Fibroblast of mammary gland (primary cell): ENCODE results near the gene NPTN.

Source experiments
- DNase-seq: peaks from one replicate; pipeline ENCODE4 v3.0.0-alpha.2; 2010; ENCODE audit warnings: low read depth
- H3K4me3 ChIP-seq: 2 replicates; pipeline ENCODE4 v1.5.1; 2011; ENCODE audit warnings: low read depth, mild to moderate bottlenecking, low read length, moderate library complexity; ENCODE audit not compliant: control insufficient read depth
- TF ChIP-seq, protein P1 (sequence below): conservative IDR thresholded peaks from 2 replicates; pipeline ENCODE4 v1.5.1; 2011; ENCODE audit warnings: low read depth, low read length, inconsistent platforms; ENCODE audit not compliant: control insufficient read depth, insufficient read depth

NPTN gene

DNA sequence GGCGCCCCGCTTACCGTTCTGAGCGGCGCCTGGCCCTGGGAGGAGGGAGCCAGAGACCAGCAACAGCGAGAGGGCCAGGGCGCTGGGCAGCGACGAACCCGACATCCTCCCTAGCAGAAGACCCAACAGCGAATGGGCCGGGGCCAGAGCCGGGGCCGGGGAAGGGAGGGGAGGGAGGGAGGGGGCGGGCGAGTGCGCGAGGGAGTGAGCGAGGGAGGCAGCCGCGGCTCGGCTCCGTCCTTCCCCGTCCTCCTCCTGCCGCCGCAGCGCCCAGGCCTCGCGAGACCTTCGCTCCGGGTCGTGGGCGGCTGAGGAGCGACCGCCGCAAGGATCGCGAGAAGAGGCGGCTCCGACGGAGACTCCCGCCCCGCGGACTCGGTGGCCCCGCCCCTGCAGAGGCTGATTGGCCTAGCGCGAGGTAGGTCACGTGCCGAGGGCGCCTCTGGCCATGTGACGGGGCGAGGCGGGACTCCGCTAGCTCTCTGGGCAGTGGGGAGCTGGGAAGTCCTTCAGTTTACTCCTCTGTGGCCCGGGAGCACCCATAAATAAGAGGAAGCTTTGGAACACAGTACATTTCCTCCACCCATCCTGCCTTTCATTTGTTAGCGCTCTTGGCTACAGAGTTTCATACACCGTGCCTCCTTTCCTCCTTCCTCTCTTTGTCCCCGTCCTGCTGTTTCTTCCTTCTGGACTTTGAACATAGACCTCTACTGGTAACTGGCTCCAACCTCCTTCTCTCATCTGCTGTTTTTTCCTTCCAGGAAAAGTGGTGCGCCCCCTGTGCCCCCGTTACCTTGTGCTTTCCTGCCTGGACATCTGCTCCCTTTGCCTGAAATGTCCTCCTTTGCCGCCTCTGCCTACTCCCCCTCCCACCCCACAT, at the start of gene NPTN:
TSS of gene NPTN (minus strand) at position 279 of the 880 bp plus-strand sequence. CDS start at position 105, 174 bp downstream.
- TF ChIP-seq, protein P1, sequence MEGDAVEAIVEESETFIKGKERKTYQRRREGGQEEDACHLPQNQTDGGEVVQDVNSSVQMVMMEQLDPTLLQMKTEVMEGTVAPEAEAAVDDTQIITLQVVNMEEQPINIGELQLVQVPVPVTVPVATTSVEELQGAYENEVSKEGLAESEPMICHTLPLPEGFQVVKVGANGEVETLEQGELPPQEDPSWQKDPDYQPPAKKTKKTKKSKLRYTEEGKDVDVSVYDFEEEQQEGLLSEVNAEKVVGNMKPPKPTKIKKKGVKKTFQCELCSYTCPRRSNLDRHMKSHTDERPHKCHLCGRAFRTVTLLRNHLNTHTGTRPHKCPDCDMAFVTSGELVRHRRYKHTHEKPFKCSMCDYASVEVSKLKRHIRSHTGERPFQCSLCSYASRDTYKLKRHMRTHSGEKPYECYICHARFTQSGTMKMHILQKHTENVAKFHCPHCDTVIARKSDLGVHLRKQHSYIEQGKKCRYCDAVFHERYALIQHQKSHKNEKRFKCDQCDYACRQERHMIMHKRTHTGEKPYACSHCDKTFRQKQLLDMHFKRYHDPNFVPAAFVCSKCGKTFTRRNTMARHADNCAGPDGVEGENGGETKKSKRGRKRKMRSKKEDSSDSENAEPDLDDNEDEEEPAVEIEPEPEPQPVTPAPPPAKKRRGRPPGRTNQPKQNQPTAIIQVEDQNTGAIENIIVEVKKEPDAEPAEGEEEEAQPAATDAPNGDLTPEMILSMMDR = no peak
- peak within 1 kb of the TSS; percentile 86 for H3K4me3 ChIP-seq
- peak; percentile 95 for DNase-seq

DNA sequence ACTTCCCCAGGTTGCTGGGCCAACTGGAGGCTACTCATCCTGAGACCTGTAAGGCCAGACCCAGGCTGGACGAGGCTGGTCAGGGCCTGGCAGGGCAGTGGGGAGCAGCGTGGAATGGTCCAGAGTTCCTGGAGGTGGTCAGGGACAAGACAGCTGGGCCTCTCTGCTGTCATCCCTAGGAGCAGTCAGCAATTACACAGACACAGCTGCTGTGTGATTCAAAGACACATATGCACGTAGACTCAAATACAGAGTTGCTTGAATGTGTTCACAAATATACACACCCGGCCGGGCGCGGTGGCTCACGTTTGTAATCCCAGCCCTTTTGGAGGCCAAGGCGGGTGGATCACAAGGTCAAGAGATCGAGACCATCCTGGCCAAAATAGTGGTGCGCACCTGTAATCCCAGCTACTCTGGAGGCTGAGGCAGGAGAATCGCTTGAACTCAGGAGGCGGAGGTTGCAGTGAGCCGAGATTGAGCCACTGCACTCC, 49.5 kb upstream of the NPTN start:
- DNase-seq = no peak
- no peak overlapping the region for H3K4me3 ChIP-seq
- TF ChIP-seq, protein P1 = no peak

DNA sequence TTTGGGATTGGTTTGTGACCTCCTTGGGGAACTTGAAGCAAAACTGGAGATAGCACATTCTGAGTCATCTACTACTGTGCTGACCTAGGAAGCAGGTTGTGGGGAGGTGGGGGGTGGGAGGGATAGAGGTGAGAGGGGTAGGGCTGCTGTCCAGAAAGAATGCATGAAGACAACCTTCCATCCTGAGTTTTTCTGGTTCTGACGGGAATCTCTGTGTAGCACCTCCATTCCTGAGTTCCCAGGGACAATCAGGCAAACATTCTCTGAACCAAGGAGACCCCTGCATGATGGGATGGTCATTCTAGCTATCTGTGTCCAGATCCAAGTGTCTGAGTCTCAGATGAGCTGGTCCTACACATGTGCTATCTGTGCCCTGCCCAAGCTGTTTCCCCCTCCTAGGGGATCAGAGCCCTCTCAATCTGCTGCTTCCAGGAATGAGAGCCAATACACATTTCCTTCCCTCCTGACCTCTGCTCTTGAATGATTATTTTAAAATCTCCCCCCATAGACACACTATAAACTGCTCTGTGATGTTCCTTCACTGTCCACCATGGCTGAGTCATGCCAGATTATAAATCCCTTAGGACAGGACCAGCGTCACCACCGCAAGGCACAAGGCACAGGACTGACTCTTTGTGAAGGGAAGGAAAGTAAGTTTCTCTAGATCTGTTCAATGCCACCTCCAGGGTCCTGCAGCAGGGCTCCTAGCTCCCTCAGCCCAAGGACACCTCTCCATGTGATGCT, 48.8 kb upstream of the NPTN start:
- DNase-seq = peak; percentile 42
- TF ChIP-seq, protein P1 = no peak
- no peak overlapping the region for H3K4me3 ChIP-seq

DNA sequence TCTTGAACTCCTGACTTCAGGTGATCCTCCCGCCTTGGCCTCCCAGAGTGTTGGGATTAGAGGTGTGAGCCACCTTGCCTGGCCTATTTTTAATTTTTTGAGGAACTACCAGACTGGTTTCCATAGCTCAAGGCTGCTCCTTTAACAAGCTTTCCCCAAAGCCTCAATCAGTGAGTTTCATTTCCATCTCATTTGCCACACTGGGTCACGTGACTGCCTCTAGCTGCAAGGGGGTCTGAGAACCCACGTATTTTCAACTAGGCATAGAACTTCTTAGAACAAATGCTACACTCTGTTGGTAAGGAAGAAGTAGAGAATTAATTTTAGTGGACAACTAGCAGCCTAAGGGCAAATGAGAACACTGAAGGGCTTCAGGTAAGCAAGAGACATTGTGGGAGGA, 47.9 kb upstream of the NPTN start:
- no peak for DNase-seq
- no peak overlapping the region for H3K4me3 ChIP-seq
- TF ChIP-seq, protein P1 = no peak

DNA sequence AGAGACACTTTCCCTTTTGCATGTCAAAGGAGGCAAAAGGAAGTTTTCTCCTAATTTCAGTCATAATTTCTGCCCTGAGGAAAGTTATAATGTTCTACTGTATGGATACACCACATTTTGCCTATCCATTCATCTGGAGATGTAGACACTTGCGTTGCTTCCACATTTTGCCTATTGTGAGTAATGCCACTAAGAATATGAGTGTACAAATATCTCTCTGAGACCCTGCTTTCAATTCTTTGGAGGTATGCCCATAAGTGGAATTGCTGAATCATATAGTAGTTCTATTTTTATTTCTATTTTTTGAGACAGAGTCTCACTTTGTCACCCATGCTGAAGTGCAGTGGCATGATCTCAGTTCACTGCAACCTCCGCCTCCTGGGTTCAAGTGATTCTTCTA, 47.4 kb upstream of the NPTN start:
- H3K4me3 ChIP-seq = no peak overlapping the region
- TF ChIP-seq, protein P1 = no peak
- DNase-seq = no peak

DNA sequence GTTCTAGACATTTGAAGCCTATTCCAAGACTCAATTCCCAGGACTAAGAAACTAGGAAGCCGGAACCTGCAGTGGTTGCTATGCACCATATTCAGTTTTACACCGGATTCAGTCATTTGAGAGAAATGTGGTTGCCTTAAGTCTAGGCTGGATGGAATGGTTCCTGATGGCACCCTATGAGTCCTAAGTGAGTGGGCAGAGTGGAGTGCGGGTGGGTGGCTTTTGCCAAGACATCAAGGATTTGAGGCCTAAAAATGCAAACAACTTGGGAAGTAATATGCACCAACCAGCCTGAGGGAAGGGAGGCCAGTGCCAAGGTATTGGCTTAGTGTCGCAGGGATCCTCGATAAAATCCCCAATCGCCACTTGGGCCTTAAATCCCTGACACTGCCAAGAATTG, 46.8 kb upstream of the NPTN start:
- DNase-seq = no peak
- H3K4me3 ChIP-seq = no peak overlapping the region
- TF ChIP-seq, protein P1 = no peak
